Kidney (tissue), 14 donors: ENCODE results near the gene PSME2. TPM values are rescaled to one million over a fixed set of nuclear protein-coding genes. Genes with fewer than 3 reads are reported as not detected.

Source experiments
- DNase-seq, 5 donors: peaks; one replicate each; pipeline ENCODE4 v3.0.0-alpha.2; 2013 to 2020
- FAIRE-seq: peaks from 2 replicates; lab custom pipeline; 2012; peaks lifted over from hg19 to GRCh38; lab: Jason Lieb, UNC
- H3K27ac ChIP-seq, 2 donors: one replicate each; pipeline ENCODE4 v1.7.0; 2013; ENCODE audit warnings: low read depth in 2 of 2, low read length in 2 of 2, inconsistent platforms in 1 of 2
- H3K27me3 ChIP-seq: one replicate; pipeline ENCODE4 v1.7.1; 2013; ENCODE audit warnings: low read length, inconsistent platforms; ENCODE audit not compliant: control insufficient read depth, insufficient read depth
- H3K36me3 ChIP-seq, 3 donors: one replicate each; pipeline versions ENCODE4 v1.7.0 to v1.7.1; 2013; ENCODE audit warnings: low read length in 3 of 3, control low read depth in 1 of 3, inconsistent platforms in 1 of 3; ENCODE audit not compliant: insufficient read depth in 3 of 3, control insufficient read depth in 2 of 3
- H3K4me1 ChIP-seq, 3 donors: one replicate each; pipeline versions ENCODE4 v1.7.0 to v1.7.1; 2013; ENCODE audit warnings: low read length in 3 of 3, inconsistent platforms in 1 of 3, low read depth in 1 of 3; ENCODE audit not compliant: control insufficient read depth in 2 of 3, insufficient read depth in 2 of 3
- H3K4me3 ChIP-seq, 3 donors: one replicate each; pipeline versions ENCODE4 v1.7.0 to v1.8.1; 2013; ENCODE audit warnings: low read length in 3 of 3, control low read depth in 1 of 3, inconsistent platforms in 1 of 3
- H3K9ac ChIP-seq, 3 donors: one replicate each; pipeline versions ENCODE4 v1.7.0 to v1.7.1; 2013; ENCODE audit warnings: low read length in 3 of 3, control low read depth in 1 of 3, inconsistent platforms in 1 of 3
- H3K9me3 ChIP-seq, 3 donors: one replicate each; pipeline versions ENCODE4 v1.7.0 to v1.7.1; 2013; ENCODE audit warnings: low read length in 3 of 3, control low read depth in 1 of 3, inconsistent platforms in 1 of 3; ENCODE audit not compliant: control insufficient read depth in 2 of 3, insufficient read depth in 1 of 3
- CTCF ChIP-seq: IDR thresholded peaks from 3 replicates; pipeline ENCODE4 v1.5.1; 2012; ENCODE audit warnings: mild to moderate bottlenecking, moderate library complexity, borderline replicate concordance; ENCODE audit not compliant: insufficient read depth; ENCODE audit errors: extremely low read depth
- intact Hi-C: fragments of 100-400 bp; cut with DNase I; formaldehyde crosslinking; loops from one replicate; pipeline ENCODE4 v1.11.1; 2022
- polyA plus RNA-seq: library from polyadenylated mRNA; stranded (reverse); fragments of 350-450 nt; fragmentation: Illumina TruSeq; extraction: RNeasy Lipid Tissue Mini Kit (QIAGEN cat#74804); gene quantifications from one replicate; pipeline ENCODE4 v1.2.3, GENCODE V29; 2014; ENCODE audit warnings: low read depth, low replicate concordance; ENCODE audit not compliant: insufficient read depth
- total RNA-seq: library from RNA; stranded (reverse); fragmentation: NEBNext Ultra II Directional; extraction: Animal tissue kit (Norgen Biotek cat#: 25700); gene quantifications from one replicate; pipeline ENCODE4 v1.2.1, GENCODE V29; 2021
- donor health status: control.
- donor health status: control.
- donor health status: control.
- donor health status: control.
- donor health status: control.
- donor health status: DM: yes; HTN: yes; CAD: no.
- donor health status: Normal renal cell carcinoma (clear cell type).

PSME2 gene
- total and polyA plus RNA-seq, 2 donors from 2014 or later: 148 to 289 TPM

DNA sequence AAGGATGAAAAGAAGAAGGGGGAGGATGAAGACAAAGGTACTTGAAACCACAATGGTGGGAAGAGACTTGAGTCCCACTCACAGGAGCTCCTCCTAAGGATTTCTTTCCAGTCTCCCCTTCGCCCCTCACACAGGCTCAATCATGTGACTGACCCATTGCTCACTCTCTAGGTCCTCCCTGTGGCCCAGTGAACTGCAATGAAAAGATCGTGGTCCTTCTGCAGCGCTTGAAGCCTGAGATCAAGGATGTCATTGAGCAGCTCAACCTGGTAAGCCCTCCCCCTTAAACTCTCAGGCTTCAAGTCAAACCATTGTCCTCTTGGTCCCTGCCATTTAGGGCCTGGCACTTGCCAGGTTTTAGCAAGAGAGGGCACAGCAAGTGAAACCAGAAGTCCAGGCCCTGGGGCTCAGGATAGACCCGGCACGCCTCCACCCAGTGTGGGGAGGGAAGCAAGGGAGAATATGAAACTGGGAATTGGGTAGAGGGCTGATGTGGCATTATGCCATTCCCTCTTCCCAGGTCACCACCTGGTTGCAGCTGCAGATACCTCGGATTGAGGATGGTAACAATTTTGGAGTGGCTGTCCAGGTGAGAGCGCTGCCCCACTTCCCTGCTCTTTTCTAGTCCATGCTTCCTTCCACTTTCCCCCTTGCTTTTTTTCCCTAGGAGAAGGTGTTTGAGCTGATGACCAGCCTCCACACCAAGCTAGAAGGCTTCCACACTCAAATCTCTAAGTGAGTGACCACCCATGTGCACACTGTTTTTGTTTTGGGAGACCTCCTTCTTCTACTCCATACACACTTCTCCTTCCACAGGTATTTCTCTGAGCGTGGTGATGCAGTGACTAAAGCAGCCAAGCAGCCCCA, 8.6 kb downstream of the PSME2 start:
- Histone ChIP-seq H3K27ac (no peak overlapping the region), H3K4me3 (no peak overlapping the region), H3K4me1 (peaks cover 0 to 38% (median 15%) of the 10 kb centered on the region in 3 donors), H3K9me3 (no peaks in the 10 kb centered on the region), H3K9ac (no peak overlapping the region), H3K27me3 (no peaks in the 10 kb centered on the region), H3K36me3 (peaks cover 0 to 23% (median 14%) of the 10 kb centered on the region in 3 donors)
- FAIRE-seq (no peak), DNase-seq (no peak)
- TF ChIP-seq CTCF: no peak
- intact Hi-C loops: no loop called here

DNA sequence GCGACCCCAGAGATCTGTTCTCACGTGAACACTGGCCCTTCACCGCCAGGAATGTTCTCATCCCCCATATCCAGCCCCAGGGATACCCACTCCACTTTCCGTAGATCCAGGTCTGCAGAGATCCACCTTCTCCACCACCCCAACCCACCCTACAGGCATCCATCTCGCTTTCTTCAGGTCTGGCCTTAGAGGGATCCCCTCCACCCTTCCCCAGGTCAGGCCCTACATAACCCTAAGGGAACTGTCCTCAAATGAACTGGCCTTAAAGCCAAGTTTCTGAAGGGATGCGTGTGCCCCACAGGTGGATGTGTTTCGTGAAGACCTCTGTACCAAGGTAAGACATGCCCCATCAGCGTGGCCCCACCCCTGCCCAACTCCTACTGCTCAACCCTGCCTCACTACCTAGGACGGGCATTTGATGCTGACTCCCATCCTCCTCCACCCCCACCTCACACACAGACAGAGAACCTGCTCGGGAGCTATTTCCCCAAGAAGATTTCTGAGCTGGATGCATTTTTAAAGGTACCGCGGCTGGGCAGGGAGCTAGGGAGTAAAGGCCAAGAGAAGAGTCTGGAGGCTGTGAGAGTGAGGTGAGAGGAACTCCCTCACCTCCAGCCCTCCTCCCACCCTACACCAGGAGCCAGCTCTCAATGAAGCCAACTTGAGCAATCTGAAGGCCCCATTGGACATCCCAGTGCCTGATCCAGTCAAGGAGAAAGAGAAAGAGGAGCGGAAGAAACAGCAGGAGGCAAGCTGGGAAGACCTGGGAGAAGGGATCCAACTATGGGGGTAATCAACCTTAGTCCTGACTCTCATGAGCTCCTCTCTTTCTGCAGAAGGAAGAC, 9.5 kb downstream of the PSME2 start:
- no peak for TF ChIP-seq CTCF
- H3K4me1 ChIP-seq: peaks cover 0 to 42% (median 15%) of the 10 kb centered on the region in 3 donors
- no peak for FAIRE-seq

GRCh38 chr14:24135834-24136683, 10.4 kb downstream of the PSME2 start, which contains the start of gene PSME1:
PSME1 (plus strand) TSS chr14:24136194; CDS start chr14:24136263, 69 bp downstream.
- peaks cover 0 to 44% (median 16%) of the 10 kb centered on the region in 3 donors for H3K4me1 ChIP-seq
- intact Hi-C loops: no loop called here
- no peak for TF ChIP-seq CTCF
- H3K36me3 ChIP-seq: peaks cover 0 to 23% (median 14%) of the 10 kb centered on the region in 3 donors
- peak; percentile 94 to 98 (median 96) for DNase-seq
- H3K27ac ChIP-seq: peak within 1 kb of the TSS; percentile 92
- FAIRE-seq: no peak
- no peaks in the 10 kb centered on the region for H3K9me3 ChIP-seq
- H3K9ac ChIP-seq: peak within 1 kb of the TSS; percentile 40 to 77 (median 72)
- no peaks in the 10 kb centered on the region for H3K27me3 ChIP-seq
- H3K4me3 ChIP-seq: peak within 1 kb of the TSS; percentile 62 to 84 (median 67)

More for the DNA sequence above, 9.5 kb downstream of the PSME2 start:
- Histone ChIP-seq H3K27me3 (no peaks in the 10 kb centered on the region), H3K4me3 (peak overlapping the region; percentile 50 to 84 (median 62)), H3K36me3 (peaks cover 0 to 23% (median 14%) of the 10 kb centered on the region in 3 donors), H3K9ac (peak overlapping the region in 2 of 3 donors; percentile 54 to 77), H3K9me3 (no peaks in the 10 kb centered on the region), H3K27ac (peak overlapping the region; percentile 40 to 92)
- intact Hi-C loops: no loop called here
- DNase-seq: no peak
